ENCODE measurements around the gene PDP2.

Gene PDP2

DNA sequence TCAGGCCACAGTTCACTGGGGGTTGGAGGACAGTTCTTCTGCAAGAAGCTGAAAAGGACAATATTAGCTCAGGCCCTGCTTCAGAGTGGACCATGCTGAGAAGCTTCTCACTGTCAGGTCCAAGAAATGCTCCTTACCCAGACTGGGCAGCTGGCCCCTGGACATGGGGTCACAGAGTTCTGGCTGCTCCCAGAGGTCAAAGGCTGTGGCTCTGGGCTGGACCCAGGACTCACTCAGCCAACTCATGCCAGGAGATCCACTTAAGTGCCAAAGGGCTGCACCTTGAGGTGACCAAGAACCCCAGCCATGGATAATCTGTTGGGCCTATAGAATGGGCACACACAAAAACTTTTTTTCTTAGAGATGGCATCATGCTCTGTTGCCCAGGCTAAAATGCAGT lies 59.1 kb downstream of the PDP2 start:
- DNase-seq = no peak

DNA sequence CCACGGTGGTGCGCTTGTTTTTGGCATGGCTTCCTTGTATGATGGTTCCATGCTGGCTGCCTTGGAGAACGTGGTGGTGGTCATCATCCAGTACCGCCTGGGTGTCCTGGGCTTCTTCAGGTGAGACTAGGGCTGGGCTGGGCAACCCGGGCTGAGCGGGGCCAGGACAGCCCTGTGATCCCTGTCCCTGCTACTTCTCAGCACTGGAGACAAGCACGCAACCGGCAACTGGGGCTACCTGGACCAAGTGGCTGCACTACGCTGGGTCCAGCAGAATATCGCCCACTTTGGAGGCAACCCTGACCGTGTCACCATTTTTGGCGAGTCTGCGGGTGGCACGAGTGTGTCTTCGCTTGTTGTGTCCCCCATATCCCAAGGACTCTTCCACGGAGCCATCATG lies 59.9 kb downstream of the PDP2 start:
- no peak for DNase-seq

Measured in left hindlimb (tissue), 1 donor.